Liver (tissue), 9 donors: ENCODE data around the gene MVB12B. TPM values are rescaled to one million over a fixed set of nuclear protein-coding genes. Genes with fewer than 3 reads are reported as not detected.

Experiments
- DNase-seq: peaks from one replicate; pipeline ENCODE4 v3.0.0-alpha.2; 2017; ENCODE audit warnings: low spot score
- H3K27ac ChIP-seq, 2 donors: one replicate each; pipeline ENCODE4 v1.7.0; 2013; ENCODE audit warnings: inconsistent platforms in 2 of 2, low read length in 2 of 2, control low read depth in 1 of 2, low read depth in 1 of 2, mild to moderate bottlenecking in 1 of 2
- H3K27me3 ChIP-seq, 4 donors: one replicate each; pipeline versions ENCODE4 v1.6.1 to v1.7.0; 2013; ENCODE audit warnings: low read length in 3 of 4, inconsistent platforms in 1 of 4, mild to moderate bottlenecking in 1 of 4, moderate library complexity in 1 of 4; ENCODE audit not compliant: control insufficient read depth in 4 of 4, insufficient read depth in 4 of 4
- H3K36me3 ChIP-seq, 4 donors: one replicate each; pipeline versions ENCODE4 v1.6.1 to v1.7.0; 2013; ENCODE audit warnings: low read length in 3 of 4, mild to moderate bottlenecking in 3 of 4, low read depth in 1 of 4, moderate library complexity in 1 of 4; ENCODE audit not compliant: control insufficient read depth in 4 of 4, insufficient read depth in 3 of 4
- H3K4me1 ChIP-seq, 4 donors: one replicate each; pipeline versions ENCODE4 v1.6.1 to v1.7.0; 2013; ENCODE audit warnings: low read length in 3 of 4, mild to moderate bottlenecking in 3 of 4, moderate library complexity in 1 of 4; ENCODE audit not compliant: control insufficient read depth in 4 of 4, insufficient read depth in 4 of 4
- H3K4me3 ChIP-seq, 3 donors: one replicate each; pipeline versions ENCODE4 v1.6.1 to v1.7.0; 2013; ENCODE audit warnings: low read length in 3 of 3, control low read depth in 1 of 3, low read depth in 1 of 3, mild to moderate bottlenecking in 1 of 3
- H3K9ac ChIP-seq, 2 donors: one replicate each; pipeline ENCODE4 v1.7.0; 2013; ENCODE audit warnings: low read length in 2 of 2, mild to moderate bottlenecking in 2 of 2, moderate library complexity in 2 of 2, control low read depth in 1 of 2, low read depth in 1 of 2
- H3K9me3 ChIP-seq, 4 donors: one replicate each; pipeline versions ENCODE4 v1.6.1 to v1.7.0; 2013; ENCODE audit warnings: low read length in 3 of 4; ENCODE audit not compliant: control insufficient read depth in 4 of 4
- ATF3 ChIP-seq: IDR thresholded peaks from 2 replicates; pipeline ENCODE4 v1.6.1; 2016; ENCODE audit warnings: antibody characterized with exemption
- CTCF ChIP-seq: fragments of 150-350 bp; IDR thresholded peaks from 2 replicates; pipeline ENCODE4 v1.5.1; 2017; ENCODE audit warnings: improper control_type of control experiment, low read depth, low read length; ENCODE audit not compliant: missing input control
- EGR1 ChIP-seq, 2 donors: IDR thresholded peaks; 2 replicates each; pipeline ENCODE4 v1.6.1; 2016 to 2018; ENCODE audit warnings: antibody characterized with exemption in 2 of 2, low read depth in 2 of 2
- FOXA1 ChIP-seq: IDR thresholded peaks from 2 replicates; pipeline ENCODE4 v1.6.1; 2016; ENCODE audit warnings: antibody characterized with exemption
- FOXA2 ChIP-seq: IDR thresholded peaks from 2 replicates; pipeline ENCODE4 v1.6.1; 2016; ENCODE audit warnings: antibody characterized with exemption
- GABPA ChIP-seq, 2 donors: IDR thresholded peaks in 1 of 2; conservative IDR thresholded peaks in 1 of 2; 2 replicates each; pipeline ENCODE4 v1.6.1; 2016; ENCODE audit warnings: antibody characterized with exemption in 2 of 2, mild to moderate bottlenecking in 1 of 2, moderate library complexity in 1 of 2
- HNF4A ChIP-seq, 2 donors: conservative IDR thresholded peaks; 2 replicates each; pipeline ENCODE4 v1.6.1; 2016; ENCODE audit warnings: antibody characterized with exemption in 2 of 2, mild to moderate bottlenecking in 2 of 2
- HNF4G ChIP-seq: IDR thresholded peaks from 2 replicates; pipeline ENCODE4 v1.6.1; 2016; ENCODE audit warnings: antibody characterized with exemption
- JUND ChIP-seq, 2 donors: IDR thresholded peaks; 2 replicates each; pipeline ENCODE4 v1.6.1; 2016; ENCODE audit warnings: antibody characterized with exemption in 2 of 2
- NR2F2 ChIP-seq: IDR thresholded peaks from 2 replicates; pipeline ENCODE4 v1.6.1; 2016; ENCODE audit warnings: antibody characterized with exemption
- RAD21 ChIP-seq, 2 donors: IDR thresholded peaks; 2 replicates each; pipeline ENCODE4 v1.6.1; 2016; ENCODE audit warnings: antibody characterized with exemption in 2 of 2, mild to moderate bottlenecking in 2 of 2
- REST ChIP-seq: IDR thresholded peaks from 2 replicates; pipeline ENCODE4 v1.6.1; 2016; ENCODE audit warnings: antibody characterized with exemption, mild to moderate bottlenecking
- SP1 ChIP-seq: IDR thresholded peaks from 2 replicates; pipeline ENCODE4 v1.6.1; 2018; ENCODE audit warnings: antibody characterized with exemption, mild to moderate bottlenecking
- TAF1 ChIP-seq: conservative IDR thresholded peaks from 2 replicates; pipeline ENCODE4 v1.6.1; 2016; ENCODE audit warnings: antibody characterized with exemption, mild to moderate bottlenecking
- ZBTB33 ChIP-seq: IDR thresholded peaks from 2 replicates; pipeline ENCODE4 v1.6.1; 2016; ENCODE audit warnings: antibody characterized with exemption
- WGBS: extraction: QIAGEN DNeasy Blood & Tissue Kit; methylation state at CpG from one replicate; pipeline ENCODE4 v1.1.7; 2013; 5-methylcytosine and 5-hydroxymethylcytosine counted together
- polyA plus RNA-seq, 2 donors: library from polyadenylated mRNA; stranded (reverse) in 1 of 2; unstranded in 1 of 2; fragments of 200-250 nt in 1 of 2; fragments of >200 nt in 1 of 2; fragmentation: Nextera tagmentation in 1 of 2; extraction: Ambion mirVana in 1 of 2; gene quantifications; one replicate each; pipeline versions ENCODE4 v1.2.1 to v1.2.3, GENCODE V29; 2013 to 2015
- total RNA-seq, 2 donors: library from RNA; depleted of rRNA; stranded (reverse); fragments of >200 nt; gene quantifications; one replicate each; pipeline ENCODE4 v1.2.3, GENCODE V29; 2014
- donor health status: healthy.
- donor health status: healthy.
- donor health status: healthy.
- donor health status: healthy.
- donor health status: healthy.

MVB12B gene
- total and polyA plus RNA-seq, 4 donors = 5.3 to 12.4 (median 8.4) TPM

- H3K36me3 ChIP-seq = peaks cover 0 to 13% (median 9%) of the 10 kb centered on the region in 4 donors
These were observed 14.8 kb downstream of the MVB12B start for GRCh38 chr9:126341426-126341825.

GRCh38 chr9:126341902-126342301 is 15.3 kb downstream of the MVB12B start:
- peaks cover 2 to 21% (median 8%) of the 10 kb centered on the region in 4 donors for H3K4me1 ChIP-seq
- H3K36me3 ChIP-seq = peaks cover 0 to 13% (median 9%) of the 10 kb centered on the region in 4 donors
- H3K27ac ChIP-seq = no peak overlapping the region
- TF ChIP-seq EGR1 (IDR thresholded peaks at IDR 0.05; ENCODE audit: low read depth in 2 of 2) = no peak
- no peak for TF ChIP-seq FOXA1
- TF ChIP-seq FOXA2 = no peak
- no peak for TF ChIP-seq RAD21 (IDR thresholded peaks at IDR 0.05)
- TF ChIP-seq JUND (IDR thresholded peaks at IDR 0.05) = no peak
- no peak for TF ChIP-seq CTCF
- TF ChIP-seq REST = no peak
- TF ChIP-seq TAF1 = no peak
- no peak for TF ChIP-seq ATF3
- DNase-seq = no peak
- no peaks in the 10 kb centered on the region for H3K27me3 ChIP-seq
- H3K4me3 ChIP-seq = no peak overlapping the region
- H3K9me3 ChIP-seq = no peaks in the 10 kb centered on the region
- WGBS = 95% methylated on average over 4 of the region's 4 CpGs
- H3K9ac ChIP-seq = no peak overlapping the region

More at GRCh38 chr9:126341426-126341825, 14.8 kb downstream of the MVB12B start:
- DNase-seq = no peak
- H3K27me3 ChIP-seq = no peaks in the 10 kb centered on the region
- H3K27ac ChIP-seq = no peak overlapping the region
- no peak overlapping the region for H3K4me3 ChIP-seq
- 96% methylated on average over 4 of the region's 4 CpGs for WGBS
- H3K9me3 ChIP-seq = no peaks in the 10 kb centered on the region
- TF ChIP-seq GABPA (IDR thresholded peaks at IDR 0.05 in 1 of 2, conservative IDR thresholded peaks at IDR 0.05 in 1 of 2) = no peak
- peaks cover 6 to 25% (median 12%) of the 10 kb centered on the region in 4 donors for H3K4me1 ChIP-seq
- H3K9ac ChIP-seq = no peak overlapping the region

GRCh38 chr9:126342621-126343031 is 16.0 kb downstream of the MVB12B start:
- no peak overlapping the region for H3K27ac ChIP-seq
- TF ChIP-seq EGR1 (IDR thresholded peaks at IDR 0.05; ENCODE audit: low read depth in 2 of 2) = no peak
- no peak for TF ChIP-seq HNF4A (conservative IDR thresholded peaks at IDR 0.05)
- TF ChIP-seq FOXA2 = no peak
- no peak for TF ChIP-seq HNF4G
- no peak for TF ChIP-seq SP1
- no peak for TF ChIP-seq ATF3
- TF ChIP-seq JUND (IDR thresholded peaks at IDR 0.05) = no peak
- no peak for TF ChIP-seq NR2F2
- TF ChIP-seq TAF1 = no peak
- TF ChIP-seq GABPA (IDR thresholded peaks at IDR 0.05 in 1 of 2, conservative IDR thresholded peaks at IDR 0.05 in 1 of 2) = no peak
- no peak for TF ChIP-seq FOXA1
- TF ChIP-seq CTCF = no peak
- no peak for TF ChIP-seq ZBTB33
- peaks cover 0 to 13% (median 9%) of the 10 kb centered on the region in 4 donors for H3K36me3 ChIP-seq
- H3K4me1 ChIP-seq = peaks cover 2 to 13% (median 7%) of the 10 kb centered on the region in 4 donors
- WGBS = 85% methylated on average over 10 of the region's 10 CpGs
- H3K9ac ChIP-seq = no peak overlapping the region
- H3K9me3 ChIP-seq = no peaks in the 10 kb centered on the region
- H3K27me3 ChIP-seq = no peaks in the 10 kb centered on the region
- no peak for DNase-seq
- no peak overlapping the region for H3K4me3 ChIP-seq
